ENCODE measurements around the gene GSTO1.

DNA sequence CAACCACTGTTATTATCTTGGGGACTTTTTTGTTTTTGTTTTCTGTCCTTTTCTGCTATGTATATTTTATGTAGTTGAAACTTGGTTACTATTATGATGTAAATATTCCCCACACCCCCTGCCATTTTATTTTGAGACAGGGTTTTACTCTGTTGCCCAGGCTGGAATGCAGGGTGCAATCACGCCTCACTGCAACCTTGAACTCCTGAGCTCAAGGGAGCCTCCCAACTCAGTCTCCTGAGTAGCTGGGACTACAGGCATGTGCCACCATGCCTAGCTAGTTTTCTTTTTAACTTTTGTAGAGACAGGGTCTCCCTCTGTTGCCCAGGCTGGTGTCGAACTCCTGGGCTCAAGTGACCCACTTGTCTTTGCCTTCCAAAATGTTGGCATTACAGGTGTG is 32.2 kb downstream of the GSTO1 start:
- TF ChIP-seq, protein P1, sequence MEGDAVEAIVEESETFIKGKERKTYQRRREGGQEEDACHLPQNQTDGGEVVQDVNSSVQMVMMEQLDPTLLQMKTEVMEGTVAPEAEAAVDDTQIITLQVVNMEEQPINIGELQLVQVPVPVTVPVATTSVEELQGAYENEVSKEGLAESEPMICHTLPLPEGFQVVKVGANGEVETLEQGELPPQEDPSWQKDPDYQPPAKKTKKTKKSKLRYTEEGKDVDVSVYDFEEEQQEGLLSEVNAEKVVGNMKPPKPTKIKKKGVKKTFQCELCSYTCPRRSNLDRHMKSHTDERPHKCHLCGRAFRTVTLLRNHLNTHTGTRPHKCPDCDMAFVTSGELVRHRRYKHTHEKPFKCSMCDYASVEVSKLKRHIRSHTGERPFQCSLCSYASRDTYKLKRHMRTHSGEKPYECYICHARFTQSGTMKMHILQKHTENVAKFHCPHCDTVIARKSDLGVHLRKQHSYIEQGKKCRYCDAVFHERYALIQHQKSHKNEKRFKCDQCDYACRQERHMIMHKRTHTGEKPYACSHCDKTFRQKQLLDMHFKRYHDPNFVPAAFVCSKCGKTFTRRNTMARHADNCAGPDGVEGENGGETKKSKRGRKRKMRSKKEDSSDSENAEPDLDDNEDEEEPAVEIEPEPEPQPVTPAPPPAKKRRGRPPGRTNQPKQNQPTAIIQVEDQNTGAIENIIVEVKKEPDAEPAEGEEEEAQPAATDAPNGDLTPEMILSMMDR (IDR thresholded peaks at IDR 0.05; ENCODE audit: low read depth, low read length) = no peak
- TF ChIP-seq EZH2phosphoT487 (IDR thresholded peaks at IDR 0.05; ENCODE audit: low read depth) = no peak

All from OCI-LY3 (cell line).